Epithelial cell of esophagus (primary cell): ENCODE data around the gene SSRP1.

Experiments
- DNase-seq: peaks from one replicate; pipeline ENCODE4 v3.0.0; 2010; ENCODE audit warnings: low read depth
- H3K4me3 ChIP-seq: 2 replicates; pipeline ENCODE4 v1.5.1; 2011; ENCODE audit warnings: mild to moderate bottlenecking, low read length, control low read depth
- TF ChIP-seq, protein P1 (sequence below): IDR thresholded peaks from 2 replicates; pipeline ENCODE4 v1.5.1; 2011; ENCODE audit warnings: low read depth, mild to moderate bottlenecking, low read length, control low read depth, inconsistent platforms; ENCODE audit not compliant: insufficient read depth; ENCODE audit errors: missing control alignments

The SSRP1 gene

DNA sequence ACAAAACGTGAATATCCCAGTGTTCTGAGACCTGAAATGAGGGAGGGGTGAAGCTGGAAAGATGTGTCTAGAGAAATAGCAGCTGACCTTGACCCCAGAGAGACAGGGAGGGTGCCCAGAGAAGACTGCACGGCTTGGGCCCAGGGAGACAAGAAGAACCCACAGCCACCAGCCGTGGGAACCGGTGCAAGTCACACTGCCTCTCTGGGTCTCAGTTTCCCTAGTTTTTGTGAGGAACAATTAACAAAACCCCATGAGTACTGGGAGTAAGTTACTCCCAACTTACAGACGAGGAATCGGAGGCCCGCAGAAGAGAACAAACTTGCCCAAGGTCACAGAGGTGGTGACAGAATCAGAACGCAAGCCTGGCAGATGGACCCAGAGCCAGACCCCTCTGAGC is 30.2 kb downstream of the SSRP1 start:
- H3K4me3 ChIP-seq, result peak overlapping the region; percentile 7
- no peak for DNase-seq
- TF ChIP-seq, protein P1, sequence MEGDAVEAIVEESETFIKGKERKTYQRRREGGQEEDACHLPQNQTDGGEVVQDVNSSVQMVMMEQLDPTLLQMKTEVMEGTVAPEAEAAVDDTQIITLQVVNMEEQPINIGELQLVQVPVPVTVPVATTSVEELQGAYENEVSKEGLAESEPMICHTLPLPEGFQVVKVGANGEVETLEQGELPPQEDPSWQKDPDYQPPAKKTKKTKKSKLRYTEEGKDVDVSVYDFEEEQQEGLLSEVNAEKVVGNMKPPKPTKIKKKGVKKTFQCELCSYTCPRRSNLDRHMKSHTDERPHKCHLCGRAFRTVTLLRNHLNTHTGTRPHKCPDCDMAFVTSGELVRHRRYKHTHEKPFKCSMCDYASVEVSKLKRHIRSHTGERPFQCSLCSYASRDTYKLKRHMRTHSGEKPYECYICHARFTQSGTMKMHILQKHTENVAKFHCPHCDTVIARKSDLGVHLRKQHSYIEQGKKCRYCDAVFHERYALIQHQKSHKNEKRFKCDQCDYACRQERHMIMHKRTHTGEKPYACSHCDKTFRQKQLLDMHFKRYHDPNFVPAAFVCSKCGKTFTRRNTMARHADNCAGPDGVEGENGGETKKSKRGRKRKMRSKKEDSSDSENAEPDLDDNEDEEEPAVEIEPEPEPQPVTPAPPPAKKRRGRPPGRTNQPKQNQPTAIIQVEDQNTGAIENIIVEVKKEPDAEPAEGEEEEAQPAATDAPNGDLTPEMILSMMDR, result no peak

DNA sequence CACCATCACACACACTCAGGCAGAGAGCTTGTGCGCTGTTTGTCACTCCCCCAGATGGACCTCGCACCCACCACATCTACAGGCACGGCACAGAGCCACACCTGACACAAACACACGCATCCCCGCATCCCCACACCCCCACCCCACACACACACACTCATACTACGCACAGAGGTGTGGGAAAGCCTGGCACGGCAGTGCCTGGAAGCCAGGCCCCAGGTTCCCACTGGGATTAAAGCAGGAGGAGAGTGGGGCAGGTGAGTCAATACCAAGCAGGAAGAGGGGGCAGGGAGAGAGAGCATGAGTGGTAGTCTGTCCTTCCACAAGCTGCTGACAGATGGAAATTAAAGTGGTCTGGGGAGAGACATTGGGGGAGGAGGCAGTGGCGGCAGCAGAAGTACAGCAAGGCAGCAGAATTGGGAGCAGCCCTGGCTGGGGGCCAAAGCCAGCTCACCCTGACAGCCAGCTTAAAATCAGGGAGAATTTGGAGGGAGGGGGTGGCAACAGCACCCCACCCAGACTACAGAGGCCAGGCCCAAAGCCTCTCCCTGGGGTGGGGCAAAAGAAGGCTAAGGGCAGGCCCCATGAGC is 31.6 kb downstream of the SSRP1 start:
- TF ChIP-seq, protein P1, result no peak
- DNase-seq, result peak; percentile 92
- H3K4me3 ChIP-seq, result peak overlapping the region; percentile 19

DNA sequence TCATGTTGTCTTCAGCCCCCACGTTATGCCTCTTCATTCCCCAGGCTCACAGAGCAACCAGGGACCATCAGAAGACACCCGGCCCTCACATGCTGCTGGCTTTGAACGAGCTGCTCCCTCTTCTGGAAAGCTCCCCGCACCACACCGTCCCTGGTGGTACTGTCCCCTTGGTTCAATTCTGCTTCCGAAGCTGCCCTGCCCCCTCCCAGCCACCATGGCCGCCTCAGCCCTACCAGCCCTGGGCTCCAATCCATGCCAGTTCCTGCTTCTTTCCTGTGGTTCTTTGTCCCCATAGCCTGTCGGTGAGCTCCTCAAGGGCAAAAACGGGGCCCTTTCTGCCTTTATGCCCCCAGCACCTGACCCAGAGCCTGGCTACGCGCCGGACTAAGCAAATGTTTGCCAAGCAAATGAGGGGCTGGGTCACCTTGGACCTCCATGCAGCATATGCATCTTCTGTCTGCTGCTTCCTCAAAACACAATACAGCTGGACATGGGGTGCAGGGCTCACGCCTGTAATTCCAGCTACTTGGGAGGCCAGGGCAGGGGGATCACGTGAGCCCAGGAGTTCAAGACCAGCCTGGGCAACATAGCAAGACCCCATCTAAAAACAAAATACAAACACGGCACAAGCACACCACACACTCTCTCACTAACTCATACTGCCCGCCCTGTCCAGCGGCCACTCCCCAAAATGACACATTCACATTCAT is 32.3 kb downstream of the SSRP1 start:
- peak; percentile 89 for DNase-seq
- no peak overlapping the region for H3K4me3 ChIP-seq
- TF ChIP-seq, protein P1, result no peak

DNA sequence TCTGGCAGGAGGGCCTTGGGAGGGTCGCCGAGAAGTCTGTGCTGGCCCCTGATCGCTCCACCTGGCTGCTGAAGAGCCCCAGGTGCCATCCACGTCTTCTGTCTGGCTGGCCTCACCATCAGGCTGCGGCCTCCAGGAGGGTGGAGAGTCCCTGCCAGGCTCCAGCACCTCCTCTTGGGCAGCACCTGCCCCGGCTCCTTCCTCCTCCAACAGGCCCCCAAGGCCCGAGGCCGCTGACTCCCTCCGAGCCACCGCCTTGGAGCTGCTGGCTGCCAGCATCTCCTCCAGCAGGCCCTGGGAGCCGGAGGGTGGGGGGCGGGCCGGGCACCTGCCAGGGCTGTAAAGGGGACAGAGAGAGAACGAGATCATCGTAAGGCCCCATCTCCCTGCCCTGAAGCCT is 33.2 kb downstream of the SSRP1 start:
- DNase-seq, result no peak
- H3K4me3 ChIP-seq, result no peak overlapping the region
- TF ChIP-seq, protein P1, result no peak

DNA sequence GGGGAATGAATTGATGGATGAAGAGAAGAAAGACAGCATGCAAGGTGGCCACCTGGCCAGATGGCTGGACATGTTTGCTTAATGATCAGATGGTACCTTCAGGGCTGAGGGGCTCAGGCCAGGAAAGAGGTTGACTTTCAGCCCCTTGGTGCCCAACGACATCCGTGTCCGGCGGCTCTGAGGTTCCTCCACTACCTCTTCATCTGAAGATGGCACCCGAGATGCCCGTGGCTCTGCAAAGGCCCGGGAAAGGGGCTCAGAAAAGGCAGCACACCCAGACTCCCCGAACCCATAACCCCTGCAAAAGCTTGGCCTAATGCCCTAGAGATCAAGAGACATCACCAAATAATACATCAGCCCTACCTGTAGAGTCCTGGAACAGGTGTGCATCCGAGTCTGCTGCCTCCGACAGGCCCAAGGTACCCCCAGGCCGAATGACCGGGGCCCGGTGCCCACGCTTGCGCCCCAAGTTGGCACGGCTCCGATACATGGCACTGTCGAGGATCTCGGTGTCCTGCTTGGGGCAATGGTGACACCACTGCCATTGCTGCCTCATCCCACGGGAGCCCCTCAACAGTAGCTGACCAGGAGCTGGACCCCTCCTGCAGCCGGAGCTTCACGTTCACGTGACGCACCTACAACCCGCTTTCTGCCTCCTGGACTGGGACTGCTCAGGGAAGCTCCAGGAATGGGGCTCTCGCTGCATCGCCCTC is 33.8 kb downstream of the SSRP1 start:
- no peak overlapping the region for H3K4me3 ChIP-seq
- TF ChIP-seq, protein P1, result no peak
- DNase-seq, result no peak

DNA sequence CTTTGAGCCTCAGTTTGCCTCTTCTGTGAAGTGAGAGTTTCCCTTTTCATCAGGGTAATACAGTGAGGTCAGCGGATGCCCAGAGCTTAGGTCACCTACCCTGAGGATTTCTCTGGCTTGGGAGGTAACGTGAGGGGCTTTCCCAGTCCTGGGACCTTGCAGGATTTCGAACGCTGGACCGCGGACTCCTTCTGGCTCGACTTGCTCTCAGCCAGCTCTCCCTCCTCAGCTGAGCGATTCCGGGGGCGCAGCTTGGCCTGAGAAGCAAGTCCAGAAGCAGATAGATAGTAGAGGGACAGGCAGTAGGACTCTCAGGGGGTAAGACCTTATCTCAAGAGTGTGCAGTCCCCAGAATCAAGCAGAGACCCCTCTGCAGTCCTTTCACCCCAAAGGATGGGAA is 34.9 kb downstream of the SSRP1 start:
- TF ChIP-seq, protein P1, result no peak
- no peak overlapping the region for H3K4me3 ChIP-seq
- DNase-seq, result no peak
